ENCODE results near the gene C1orf198.

Gene C1orf198

DNA sequence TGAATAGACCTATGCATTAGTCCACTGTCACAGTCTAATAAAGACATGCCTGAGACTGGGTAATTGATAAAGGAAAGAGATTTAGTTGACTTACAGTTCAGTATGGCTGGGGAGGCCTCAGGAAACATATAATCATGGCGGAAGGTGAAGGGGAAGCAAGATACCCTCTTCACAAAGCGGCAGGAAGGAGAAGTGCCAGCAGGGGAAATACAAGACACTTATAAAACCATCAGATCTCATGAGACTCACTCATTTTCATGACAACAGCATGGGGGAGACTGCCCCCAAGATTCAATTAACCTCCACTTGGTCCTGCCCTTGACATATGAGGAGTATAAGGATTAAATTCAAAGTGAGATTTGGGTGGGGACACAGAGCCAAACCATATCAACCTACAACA lies 61.8 kb downstream of the C1orf198 start:
- DNase-seq, result no peak

DNA sequence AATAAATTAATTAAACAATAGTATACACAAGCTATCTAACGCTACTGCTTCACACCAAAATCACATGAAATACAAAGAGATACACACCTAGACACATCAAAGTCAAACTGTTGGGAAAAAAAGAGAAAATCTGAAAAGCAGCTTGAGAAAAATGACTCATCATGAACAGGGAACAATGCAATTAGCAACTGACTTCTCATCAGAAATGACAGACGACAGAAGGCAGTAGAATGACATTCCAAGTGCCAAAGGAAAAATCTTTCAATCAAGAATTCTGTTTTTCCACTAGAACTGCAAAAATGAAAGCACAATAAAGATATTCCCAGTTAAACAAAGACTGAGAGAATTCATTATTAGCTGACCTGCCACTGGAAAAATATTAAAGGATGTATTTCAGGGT lies 63.9 kb downstream of the C1orf198 start:
- DNase-seq, result no peak

DNA sequence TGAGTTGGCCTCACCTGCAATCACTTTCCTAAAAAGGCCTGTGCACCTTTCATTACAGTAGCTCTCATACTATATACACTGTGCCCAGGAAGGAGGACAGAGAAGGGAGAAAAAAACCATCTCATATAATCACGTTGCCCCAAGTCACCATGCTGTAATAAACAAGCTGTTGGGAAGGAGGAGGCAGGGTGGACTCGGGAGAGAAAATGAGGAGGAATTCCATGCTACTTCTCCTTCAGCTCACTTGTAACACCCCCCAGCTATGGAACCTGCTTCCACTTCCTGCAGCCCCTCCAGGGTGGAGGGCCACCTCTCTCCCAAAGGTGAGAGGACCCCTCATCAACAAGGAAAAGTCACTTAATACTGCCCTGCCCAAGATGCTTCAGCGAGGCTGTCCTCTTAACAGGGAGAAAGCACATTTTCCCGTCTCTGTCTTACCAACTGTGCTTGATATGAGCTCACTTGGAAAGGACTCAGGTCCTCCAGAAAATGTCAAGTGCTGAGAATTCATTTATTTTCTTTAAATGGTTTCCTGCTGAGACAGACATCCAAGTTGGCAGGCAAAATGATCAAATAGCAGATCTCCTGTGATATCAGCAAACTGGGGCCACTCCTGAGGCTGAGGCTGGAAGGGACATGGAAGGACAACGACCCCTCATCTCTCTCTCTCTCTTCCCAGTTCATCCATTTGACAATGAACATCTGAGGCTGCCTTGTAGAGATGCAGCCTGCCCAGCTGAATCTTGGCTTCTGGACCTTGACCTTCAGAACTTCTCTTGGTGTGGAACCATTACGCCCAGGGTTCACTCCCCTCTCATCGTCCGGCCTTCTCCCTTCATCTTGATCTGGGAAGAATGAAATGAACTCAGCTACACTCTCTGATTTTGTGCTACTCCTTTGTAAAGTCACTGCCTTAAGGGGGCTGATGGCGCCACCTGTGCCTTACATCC lies 67.2 kb downstream of the C1orf198 start:
- no peak for DNase-seq

DNA sequence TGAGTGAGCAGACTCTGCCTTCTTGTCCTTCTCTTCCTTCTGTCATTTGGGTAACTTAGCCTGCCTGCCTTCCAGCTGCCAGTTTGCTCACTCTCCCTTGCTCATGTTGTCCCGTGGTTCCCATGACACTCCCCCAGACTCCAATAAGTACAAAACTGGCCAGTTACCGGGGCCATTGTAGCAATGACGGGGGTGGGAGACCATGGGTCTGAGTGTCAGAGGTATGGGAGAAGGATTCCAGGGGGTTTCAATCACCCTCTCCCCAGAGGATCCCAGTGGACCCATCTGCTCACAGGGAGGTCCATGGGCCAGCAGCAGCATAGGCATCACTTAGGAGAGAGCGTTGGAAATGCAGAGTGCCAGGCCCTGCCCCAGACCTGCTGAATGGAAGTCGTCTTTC lies 69.8 kb downstream of the C1orf198 start:
- no peak for DNase-seq

DNA sequence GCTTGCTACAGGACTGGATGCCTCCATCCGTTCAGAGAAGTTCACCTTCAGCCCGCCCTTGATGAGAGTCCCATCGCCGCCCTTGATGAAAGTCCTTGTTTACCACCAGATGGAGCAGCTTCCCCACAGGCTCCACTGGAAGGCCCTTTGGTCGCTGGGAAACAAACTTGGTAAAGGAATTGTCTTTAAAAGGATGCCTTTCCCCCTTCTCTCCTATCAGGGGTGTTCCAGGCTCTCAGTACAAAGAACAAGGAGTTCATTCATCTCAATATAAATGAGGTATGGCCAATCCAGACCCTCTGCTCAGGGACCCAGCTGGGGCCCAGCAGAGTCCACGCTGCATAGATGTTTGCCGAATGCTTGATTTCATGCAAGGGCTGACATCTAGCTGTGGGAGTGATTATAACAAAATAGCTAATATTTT lies 70.4 kb downstream of the C1orf198 start:
- no peak for DNase-seq

DNA sequence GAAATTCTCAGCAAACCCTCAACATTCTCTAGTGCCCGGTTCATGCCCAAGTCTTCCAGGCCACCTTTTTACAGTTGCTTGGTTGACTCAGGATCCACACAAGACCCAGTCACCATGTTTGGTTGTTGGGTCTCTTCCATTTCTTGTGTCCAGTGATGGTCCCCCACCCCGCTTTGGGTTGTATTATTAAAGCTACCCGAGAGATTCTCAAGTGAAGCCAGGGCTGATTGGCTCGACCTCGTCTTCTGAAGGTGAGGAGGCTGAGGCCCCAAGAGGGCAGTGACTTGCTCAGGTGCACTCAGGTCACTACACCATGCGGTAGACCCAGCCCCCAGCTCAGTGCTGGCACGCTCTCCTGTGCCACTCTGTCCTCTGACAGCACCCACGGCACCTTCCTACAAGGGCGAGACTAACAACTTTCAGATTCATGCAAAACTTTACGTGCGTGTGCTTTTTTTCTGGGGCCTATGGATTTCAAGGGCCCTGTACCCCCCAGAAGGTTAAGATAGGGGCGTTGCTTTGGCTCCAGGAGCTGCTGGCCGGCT lies 70.9 kb downstream of the C1orf198 start:
- DNase-seq, result no peak

DNA sequence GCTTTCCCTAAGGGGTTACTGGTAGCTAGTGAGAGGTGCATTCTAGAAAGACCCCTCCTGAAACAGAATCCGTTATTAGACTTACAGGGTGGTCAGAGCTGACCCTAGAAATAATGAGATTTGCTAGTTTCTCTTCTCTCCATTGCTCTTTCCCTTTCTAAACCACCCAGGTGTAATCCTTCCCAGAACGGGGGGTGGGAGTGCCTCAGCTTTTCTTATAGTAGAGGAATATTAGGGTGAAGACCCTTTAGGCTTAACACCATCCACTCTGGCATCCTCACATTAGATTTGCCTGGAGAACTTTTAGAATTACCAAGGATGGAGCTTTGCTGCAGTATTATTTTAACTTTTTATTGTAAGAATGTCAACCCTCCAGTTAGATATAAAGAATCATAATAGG lies 71.7 kb downstream of the C1orf198 start:
- no peak for DNase-seq

DNA sequence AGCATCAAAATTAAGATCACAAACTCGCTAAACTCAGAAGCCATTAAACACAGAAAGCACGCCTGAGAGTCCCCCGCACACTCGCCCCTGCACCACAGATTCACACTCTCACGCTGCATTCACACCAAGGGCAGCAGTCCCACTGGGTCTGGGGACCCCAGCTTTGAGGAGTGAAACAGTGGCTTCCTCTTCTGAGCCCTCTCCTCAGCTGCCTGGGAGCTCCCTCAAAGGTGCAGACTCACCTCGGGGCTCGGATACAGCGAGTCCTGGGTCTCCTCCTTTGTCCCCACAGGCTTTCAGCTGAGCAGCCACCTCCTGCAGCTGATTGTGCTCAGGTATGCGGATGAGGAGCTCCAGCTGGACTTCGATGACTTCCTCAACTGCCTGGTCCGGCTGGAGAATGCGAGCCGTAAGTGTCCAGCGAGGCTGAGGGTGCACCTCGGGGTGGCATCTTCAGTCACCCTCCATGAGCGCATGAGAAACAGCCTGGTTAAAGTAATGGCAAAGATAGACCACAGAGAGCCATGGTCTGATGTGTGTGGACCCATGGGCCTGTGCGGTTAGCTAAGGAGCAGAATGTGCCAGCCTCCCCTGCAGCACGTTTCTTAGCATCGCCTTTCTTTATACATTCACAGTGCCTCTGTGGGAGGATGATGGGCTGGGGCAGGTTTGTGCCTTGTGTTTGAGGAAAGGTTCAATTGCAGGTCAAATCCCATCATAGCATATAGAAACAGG lies 73.3 kb downstream of the C1orf198 start:
- DNase-seq, result no peak

DNA sequence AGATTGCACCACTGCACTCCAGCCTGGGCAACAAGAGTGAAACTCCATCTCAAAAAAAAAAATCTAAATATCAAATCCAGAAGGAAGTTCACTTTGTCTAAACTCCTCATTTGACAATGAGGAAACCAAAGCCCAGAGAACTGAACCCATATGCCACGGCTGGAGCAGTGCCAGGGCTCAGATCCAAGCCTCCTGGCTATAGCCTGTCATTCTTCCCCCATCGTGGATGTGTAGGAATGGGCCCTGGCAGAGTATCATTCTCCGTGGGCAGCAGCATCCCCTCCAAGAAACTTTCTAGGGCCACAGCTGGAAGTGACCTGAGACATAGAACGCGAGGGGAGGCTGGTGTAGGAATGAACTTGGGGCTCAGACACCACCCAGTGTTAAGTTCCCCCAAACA lies 73.9 kb downstream of the C1orf198 start:
- no peak for DNase-seq

DNA sequence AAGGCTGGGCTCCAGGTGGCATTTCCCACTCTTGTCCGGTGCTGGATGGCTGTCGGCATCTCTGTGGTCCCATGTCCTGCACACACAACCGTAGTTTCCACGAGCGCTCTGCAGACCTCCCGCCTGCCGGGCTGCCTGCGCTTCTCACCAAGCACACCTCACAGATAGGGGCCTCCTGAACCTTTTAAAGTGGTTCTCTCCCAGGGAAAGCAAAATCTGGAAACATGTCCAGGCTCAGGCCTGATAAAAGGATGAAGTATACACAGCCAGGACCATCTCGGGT lies 74.9 kb downstream of the C1orf198 start:
- DNase-seq, result no peak

DNA sequence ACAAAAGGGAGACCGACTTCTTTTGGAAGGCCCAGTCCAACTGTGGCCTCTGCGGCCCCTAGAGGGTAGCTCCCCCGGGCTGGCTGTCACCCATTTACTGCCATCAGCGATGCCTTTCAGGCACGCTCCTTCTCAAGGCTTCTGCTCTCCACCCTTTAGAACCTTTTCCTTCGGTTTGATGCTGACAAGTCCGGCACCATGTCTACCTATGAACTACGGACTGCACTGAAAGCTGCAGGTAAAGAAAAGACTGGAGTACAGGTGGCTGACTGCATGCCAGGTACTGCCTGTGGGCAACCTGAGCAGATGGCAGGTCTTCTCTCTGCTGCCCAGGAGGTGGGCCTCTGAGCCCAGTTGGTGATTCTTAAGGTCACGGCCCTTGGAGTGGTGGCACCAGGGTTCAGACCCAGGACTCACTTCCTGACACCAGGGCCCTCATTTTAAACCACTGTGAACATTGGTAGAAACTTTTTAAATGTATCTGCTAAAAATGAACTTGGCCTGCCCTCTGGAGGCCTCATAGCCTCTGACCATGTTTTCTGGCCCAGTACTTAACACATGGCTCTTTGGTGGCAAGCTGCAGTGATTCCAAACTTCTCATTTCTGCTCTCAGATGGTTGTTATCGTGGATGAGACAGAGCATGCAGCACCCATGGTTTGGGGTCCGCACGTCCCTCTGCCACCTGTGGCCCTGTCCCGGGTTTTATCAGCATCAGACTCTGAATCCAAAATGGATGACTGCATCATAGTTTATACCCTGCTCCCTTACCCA lies 75.4 kb downstream of the C1orf198 start:
- DNase-seq, result no peak

DNA sequence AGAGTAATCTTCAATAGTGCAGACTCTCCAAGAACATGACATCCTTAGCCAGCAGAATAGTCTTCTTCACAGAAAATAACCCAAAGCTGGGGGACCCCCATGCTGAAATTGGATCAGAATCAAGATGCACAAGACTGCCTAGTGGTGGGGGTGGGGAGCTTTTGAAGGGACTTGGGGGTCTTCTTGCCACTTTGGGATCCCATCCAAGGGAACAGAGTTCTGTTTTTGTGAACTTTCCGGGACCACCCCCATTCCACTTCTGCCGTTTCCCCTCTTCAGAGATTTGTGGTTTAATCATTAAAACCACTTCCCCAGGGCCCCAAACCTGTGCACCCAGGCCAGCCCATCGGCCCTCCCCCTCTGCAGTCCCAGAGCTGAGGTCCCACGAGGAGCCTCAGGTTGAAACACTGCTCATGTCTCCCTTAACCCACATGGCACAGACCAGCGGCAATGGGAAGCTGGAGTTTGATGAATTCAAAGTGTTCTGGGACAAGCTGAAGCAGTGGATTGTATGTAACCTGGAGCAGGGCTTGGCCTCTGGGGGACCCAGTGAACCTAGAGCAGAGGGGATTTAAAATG lies 76.2 kb downstream of the C1orf198 start:
- no peak for DNase-seq

DNA sequence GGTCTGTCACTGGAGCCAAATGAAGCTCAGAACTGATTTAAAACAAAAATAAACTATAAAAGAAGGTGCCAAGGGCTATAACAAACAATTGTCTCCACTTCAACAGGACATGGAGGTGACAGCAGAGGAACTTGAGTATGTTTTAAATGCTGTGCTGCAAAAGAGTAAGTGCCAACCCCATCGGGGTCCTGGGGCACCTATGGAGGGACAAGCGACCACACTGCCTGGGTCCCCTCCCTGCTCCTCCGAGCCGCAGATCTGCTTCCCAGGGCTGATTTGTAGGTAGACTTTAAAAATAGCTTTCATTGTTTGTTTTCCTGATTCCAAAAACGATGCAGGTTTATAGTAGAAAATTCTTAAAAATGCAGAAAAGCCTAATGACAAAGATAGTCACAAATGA lies 78.3 kb downstream of the C1orf198 start:
- no peak for DNase-seq

DNA sequence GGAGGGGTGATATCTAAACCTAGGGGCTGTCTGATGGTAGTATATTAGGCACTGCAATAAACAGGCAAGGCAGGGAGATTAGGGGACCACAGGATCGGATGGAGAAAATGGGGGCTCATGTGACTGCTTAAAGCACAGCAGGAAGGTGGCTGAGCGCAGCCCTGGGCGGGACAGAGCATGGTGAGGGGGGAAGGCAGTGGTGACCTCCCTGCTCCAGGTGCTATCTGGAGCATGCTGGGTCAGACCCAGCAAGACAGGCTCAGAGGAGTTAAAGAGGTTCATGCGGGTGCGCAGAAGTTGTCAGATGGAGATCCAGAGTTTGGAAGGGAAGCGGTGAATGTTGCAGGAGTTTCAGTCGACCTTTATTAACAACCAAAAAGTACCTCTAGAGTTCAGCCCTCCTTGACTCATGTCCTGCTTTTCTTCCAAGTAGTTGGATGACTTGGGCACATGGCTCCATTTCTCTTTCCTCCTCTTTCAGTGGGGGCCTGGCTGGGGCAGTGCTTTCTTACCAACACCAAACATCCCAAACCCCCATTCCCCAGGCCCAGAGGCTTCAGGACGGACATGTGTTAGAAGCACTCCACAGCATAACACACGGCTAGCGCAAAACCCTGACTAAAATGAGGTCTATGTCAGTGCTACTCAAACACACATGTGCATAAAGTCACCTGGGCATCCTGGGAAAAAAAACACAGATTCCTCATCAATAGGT lies 79.6 kb downstream of the C1orf198 start:
- no peak for DNase-seq

DNA sequence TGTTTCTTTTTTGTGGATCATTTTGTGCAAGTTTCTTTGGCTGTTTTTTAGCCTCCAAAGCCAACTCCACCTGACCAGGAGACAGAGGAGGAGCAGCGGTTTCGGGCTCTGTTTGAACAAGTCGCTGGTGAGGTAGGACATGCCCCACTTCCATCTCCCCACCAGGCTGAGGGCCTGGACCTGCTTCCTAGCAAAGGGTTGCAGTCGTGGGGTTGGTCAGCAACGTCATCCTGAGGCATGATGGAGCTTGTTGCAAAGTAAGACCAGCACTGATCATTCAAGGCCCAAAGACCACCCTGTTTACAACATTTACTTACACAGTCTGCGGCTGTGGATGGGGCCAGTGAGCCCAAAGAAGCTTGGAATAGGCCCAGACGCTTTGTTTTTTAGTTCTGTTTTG lies 80.8 kb downstream of the C1orf198 start:
- DNase-seq, result no peak
